ENCODE results near the gene HOXC10. TPM values are rescaled to one million over a fixed set of nuclear protein-coding genes. Genes with fewer than 3 reads are reported as not detected.
A peak's percentile ranks its signal among the peaks of the same experiment; 100 is the strongest.

Gene HOXC10
- total RNA-seq, 1 experiment from 2014 or later, result 3.8 TPM

- Histone ChIP-seq H3K9ac (ENCODE audit: low read length) (peak overlapping the region; percentile 45; the same call in 1 of the 2 replicates), H2AFZ (ENCODE audit: low read depth, low read length, poor library complexity, severe bottlenecking) (peak overlapping the region; percentile 60), H3K4me2 (ENCODE audit: low read length) (peak overlapping the region; percentile 80), H3K4me3 (replicated peaks in 1 of 2; ENCODE audit: low read depth in 1 of 2, low read length in 2 of 2) (peak overlapping the region in 1 of 2 experiments; percentile 49; a peak in 1 of 4 replicates), H4K20me1 (ENCODE audit: insufficient read depth) (no peaks in the 10 kb centered on the region), H3K79me2 (ENCODE audit: insufficient read depth, low read length) (no peaks in the 10 kb centered on the region), H3K9me3 (ENCODE audit: control insufficient read depth in 1 of 2, insufficient read depth in 1 of 2, low read depth in 1 of 2, low read length in 2 of 2) (no peaks in the 10 kb centered on the region), H3K36me3 (ENCODE audit: control insufficient read depth in 1 of 2, insufficient read depth in 2 of 2, low read length in 2 of 2) (no peaks in the 10 kb centered on the region), H3K27ac (ENCODE audit: low read depth, low read length) (no peak overlapping the region), H3K4me1 (ENCODE audit: control insufficient read depth in 1 of 2, insufficient read depth in 2 of 2, low read length in 2 of 2) (peaks cover 4 to 17% of the 10 kb centered on the region in 2 experiments), H3K9me2 (ENCODE audit: insufficient read depth) (no peaks in the 10 kb centered on the region), H3K27me3 (ENCODE audit: insufficient read depth, low read length) (no peaks in the 10 kb centered on the region)
- no TSS peak for BruUV-seq (replicated peaks)
- no peak for TF ChIP-seq SIN3A (IDR thresholded peaks at IDR 0.05; ENCODE audit: low read depth)
- TF ChIP-seq TCF7L2 (IDR thresholded peaks at IDR 0.05; ENCODE audit: borderline replicate concordance, extremely low read depth, insufficient read depth, insufficient read length), result no peak
- no peak for TF ChIP-seq EGR1 (IDR thresholded peaks at IDR 0.05; ENCODE audit: low read depth)
- no peak for TF ChIP-seq CBX3 (IDR thresholded peaks at IDR 0.05; ENCODE audit: low read depth)
- ATAC-seq (peak; percentile 30), DNase-seq (ENCODE audit: low read depth, low spot score) (no peak)
- ChIA-PET RAD21 (ENCODE audit: low non-redundant PET in 1 of 2, low total read pairs in 2 of 2, uncharacterized antibody in 2 of 2, unreplicated experiment in 2 of 2) (interaction anchor here in 1 of 2 experiments (1.0 kb wide), 1 partner anchor 232 kb away, joined by 5 read pairs; no protein-coding TSS in a partner anchor), CTCF (interaction anchor here (0.8 to 5.7 kb wide), 8 partner anchors 17 to 336 kb away, joined by 3 to 35 read pairs (median 4); partner anchors contain the start of genes COPZ1 and HOXC5), POLR2A (interaction anchor here (1.1 kb wide), 1 partner anchor 291 kb away, joined by 3 read pairs; the partner anchor contains the start of gene CBX5)
- intact Hi-C loops (cut with micrococcal nuclease), result loop anchor here (5.0 kb wide), 1 partner anchor 221 kb away; no protein-coding TSS in a partner anchor
Measured at GRCh38 chr12:53988541-53989226, 3.7 kb downstream of the HOXC10 start.

- H3K27me3 ChIP-seq (ENCODE audit: insufficient read depth, low read length), result no peaks in the 10 kb centered on the region
- BruUV-seq (replicated peaks), result no TSS peak
- peak overlapping the region; percentile 80 for H3K4me2 ChIP-seq (ENCODE audit: low read length)
- H3K79me2 ChIP-seq (ENCODE audit: insufficient read depth, low read length), result no peaks in the 10 kb centered on the region
- H3K9me3 ChIP-seq (ENCODE audit: control insufficient read depth in 1 of 2, insufficient read depth in 1 of 2, low read depth in 1 of 2, low read length in 2 of 2), result no peaks in the 10 kb centered on the region
- intact Hi-C loops (cut with micrococcal nuclease), result loop anchor here (5.0 kb wide), 1 partner anchor 222 kb away; no protein-coding TSS in a partner anchor
- DNase-seq (ENCODE audit: low read depth, low spot score) (no peak), ATAC-seq (peak; percentile 57)
- H3K9ac ChIP-seq (ENCODE audit: low read length), result peak overlapping the region; percentile 45
- peaks cover 9 to 25% of the 10 kb centered on the region in 2 experiments for H3K4me1 ChIP-seq (ENCODE audit: control insufficient read depth in 1 of 2, insufficient read depth in 2 of 2, low read length in 2 of 2)
- H4K20me1 ChIP-seq (ENCODE audit: insufficient read depth), result no peaks in the 10 kb centered on the region
- H3K36me3 ChIP-seq (ENCODE audit: control insufficient read depth in 1 of 2, insufficient read depth in 2 of 2, low read length in 2 of 2), result no peaks in the 10 kb centered on the region
- no peaks in the 10 kb centered on the region for H3K9me2 ChIP-seq (ENCODE audit: insufficient read depth)
- H3K27ac ChIP-seq (ENCODE audit: low read depth, low read length), result no peak overlapping the region
- RAD21 ChIA-PET (ENCODE audit: low non-redundant PET in 1 of 2, low total read pairs in 2 of 2, uncharacterized antibody in 2 of 2, unreplicated experiment in 2 of 2), result interaction anchor here in 1 of 2 experiments (0.7 kb wide), 1 partner anchor 200 kb away, joined by 3 read pairs; no protein-coding TSS in a partner anchor
- peak overlapping the region; percentile 60 for H2AFZ ChIP-seq (ENCODE audit: low read depth, low read length, poor library complexity, severe bottlenecking)
- POLR2A ChIA-PET, result interaction anchor here (0.6 to 1.1 kb wide), 2 partner anchors 10 to 474 kb away, joined by 3 read pairs; partner anchors contain the start of gene HOXC9
- CTCF ChIA-PET, result interaction anchor here (0.8 to 5.7 kb wide), 7 partner anchors 17 to 220 kb away, joined by 3 to 35 read pairs (median 3); no protein-coding TSS in a partner anchor
- peak overlapping the region; percentile 30 to 49 for H3K4me3 ChIP-seq (replicated peaks in 1 of 2; ENCODE audit: low read depth in 1 of 2, low read length in 2 of 2)
- TF ChIP-seq RAD21 (IDR thresholded peaks at IDR 0.05; ENCODE audit: low read depth) (peak; percentile 77), SIN3A (IDR thresholded peaks at IDR 0.05; ENCODE audit: low read depth) (no peak), SP1 (IDR thresholded peaks at IDR 0.05; ENCODE audit: low read depth) (no peak), CTCF (IDR thresholded peaks at IDR 0.05 in 2 of 3, conservative IDR thresholded peaks at IDR 0.05 in 1 of 3; ENCODE audit: borderline replicate concordance in 1 of 3, insufficient read depth in 1 of 3, low read depth in 2 of 3, low read length in 2 of 3) (peak; percentile 52 to 81 (median 67)), YY1 (IDR thresholded peaks at IDR 0.05; ENCODE audit: extremely low read depth, insufficient replicate concordance, low read depth, low read length) (no peak), ATF3 (IDR thresholded peaks at IDR 0.05) (no peak), EZH2phosphoT487 (IDR thresholded peaks at IDR 0.05; ENCODE audit: borderline replicate concordance) (no peak), TCF7L2 (IDR thresholded peaks at IDR 0.05; ENCODE audit: borderline replicate concordance, extremely low read depth, insufficient read depth, insufficient read length) (no peak)
Measured at GRCh38 chr12:53989227-53990113, 4.5 kb downstream of the HOXC10 start.
